GM19438 (cell line): Measurements from ENCODE around the gene YTHDF1.
A peak's percentile ranks its signal among the peaks of the same experiment; 100 is the strongest.
"Not testable (repeated sequence)": the region's sequence is repeated elsewhere in the genome, so short reads cannot be mapped to it uniquely, and the experiment has no call there.

Experiments
- ATAC-seq: cut with Tn5 transposase; IDR thresholded peaks from one replicate; pipeline ENCODE4 v1.9.1; 2021; ENCODE audit warnings: low read depth; ENCODE audit not compliant: unreplicated experiment

Gene YTHDF1

GRCh38 chr20:63230800-63231268 is 14.9 kb upstream of the YTHDF1 start:
- no peak for ATAC-seq

DNA sequence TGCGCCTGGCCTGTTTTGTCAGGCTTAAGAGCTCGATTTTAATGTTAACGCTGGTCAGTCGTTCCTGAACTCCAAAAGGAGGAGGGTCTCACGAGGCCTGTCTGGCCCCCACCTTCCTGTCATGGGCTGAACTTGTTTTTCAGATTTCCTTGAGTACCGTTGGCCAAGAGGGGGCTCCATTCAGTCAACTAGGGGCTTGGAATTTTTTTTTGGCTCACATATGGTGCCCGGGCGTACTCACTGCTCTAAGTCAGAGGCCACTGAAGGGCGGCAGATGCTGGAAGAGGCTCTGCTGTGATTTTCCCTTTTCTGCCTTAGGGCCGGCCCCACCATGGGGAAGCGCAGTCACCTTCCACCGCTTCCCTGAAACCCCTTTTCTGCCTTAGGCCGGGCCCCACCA is 12.9 kb upstream of the YTHDF1 start:
- no peak for ATAC-seq

DNA sequence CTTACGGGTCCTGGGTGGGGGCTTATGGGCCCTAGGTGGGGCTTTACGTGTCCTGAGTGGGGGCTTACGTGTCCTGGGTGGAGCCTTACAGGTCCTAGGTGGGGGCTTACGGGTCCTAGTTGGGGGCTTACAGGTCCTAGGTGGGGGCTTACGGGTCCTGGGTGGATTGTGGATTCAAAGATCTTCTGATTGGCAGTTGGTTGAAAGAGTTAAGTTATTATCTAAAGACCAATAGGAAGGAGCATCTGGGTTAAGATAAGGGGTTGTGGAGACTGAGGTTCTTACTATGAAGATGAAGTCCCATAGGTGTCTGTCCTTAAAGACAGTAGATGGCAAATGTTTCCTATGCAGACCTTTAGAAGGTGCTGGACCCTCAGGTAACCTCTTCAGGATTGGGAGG is 11.3 kb upstream of the YTHDF1 start:
- no peak for ATAC-seq

DNA sequence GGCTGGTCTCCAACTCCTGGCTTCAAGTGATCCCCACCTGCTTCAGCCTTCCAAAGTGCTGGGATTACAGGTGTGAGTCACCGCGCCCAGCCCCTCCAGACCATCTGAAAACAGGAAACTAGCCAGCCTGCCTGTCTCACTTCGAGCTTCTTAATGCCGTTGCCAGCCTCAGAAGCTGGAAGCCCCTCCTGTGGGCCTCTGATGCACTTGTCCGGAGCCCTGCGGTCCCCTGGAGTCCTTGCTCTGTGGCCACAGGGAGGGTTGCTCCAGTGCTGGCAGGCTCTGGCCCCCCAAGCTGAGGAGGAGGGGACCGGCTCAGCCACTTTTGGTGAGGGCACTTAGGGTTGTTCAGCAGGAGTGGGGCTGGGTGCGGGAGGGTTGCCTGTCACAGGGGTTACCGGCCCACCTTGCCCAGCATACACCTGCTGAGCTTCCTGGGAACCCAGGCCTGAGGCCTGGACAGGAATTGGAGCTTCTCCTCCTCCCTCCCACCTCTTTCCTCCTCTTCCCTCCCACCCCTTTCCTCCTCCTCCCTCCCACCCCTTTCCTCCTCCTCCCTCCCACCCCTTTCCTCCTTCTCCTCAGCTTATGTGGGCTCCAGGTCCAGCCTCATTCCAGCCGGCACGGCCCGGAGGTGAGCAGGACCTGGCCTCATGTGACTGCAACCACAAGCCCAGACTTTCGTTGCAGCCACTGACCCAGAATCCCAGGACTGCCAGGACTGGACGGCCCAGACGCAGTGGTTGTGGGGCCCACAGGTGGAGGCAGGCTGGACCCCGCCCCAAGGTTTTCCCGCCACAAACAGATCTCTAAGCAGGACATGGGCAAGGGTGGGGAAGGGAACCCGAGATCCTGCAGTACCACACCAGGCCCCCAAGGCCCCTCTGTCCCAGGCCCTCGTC is 10.4 kb upstream of the YTHDF1 start:
- ATAC-seq = no peak

- ATAC-seq = no peak
These were observed 9.1 kb upstream of the YTHDF1 start for GRCh38 chr20:63225082-63225454.

DNA sequence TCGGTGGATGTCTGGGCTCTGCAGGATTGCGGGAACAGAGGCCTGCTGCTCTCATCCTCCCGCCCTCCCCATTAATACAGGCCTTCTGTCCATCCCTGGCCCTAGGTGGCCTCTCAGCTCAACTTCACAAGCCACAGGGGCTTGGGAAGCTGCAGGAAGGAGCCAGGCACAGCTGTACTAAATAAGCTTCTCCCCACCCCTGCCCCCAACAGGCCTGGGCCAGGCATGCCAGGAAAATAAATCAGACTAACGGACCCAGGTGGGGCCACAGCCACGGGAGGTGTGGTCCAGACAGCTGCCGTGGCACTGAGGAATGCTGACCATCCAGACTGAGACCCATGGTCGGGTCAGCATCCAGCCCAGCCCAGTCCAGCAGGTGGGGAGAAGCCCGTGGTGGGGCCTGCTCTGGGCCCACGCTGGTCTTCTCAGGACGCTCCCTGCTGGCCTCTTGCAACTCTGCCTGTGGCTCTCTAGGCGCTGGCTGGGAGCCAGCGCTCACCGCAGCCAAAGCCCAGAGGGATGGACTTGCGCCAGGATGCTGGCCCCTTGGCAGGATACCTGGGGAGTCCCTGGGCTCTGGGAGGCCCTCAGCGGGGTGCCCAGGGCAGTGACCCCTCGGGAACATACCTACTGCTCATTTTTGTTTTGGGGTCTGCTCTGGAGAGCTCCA is 8.6 kb upstream of the YTHDF1 start:
- no peak for ATAC-seq

DNA sequence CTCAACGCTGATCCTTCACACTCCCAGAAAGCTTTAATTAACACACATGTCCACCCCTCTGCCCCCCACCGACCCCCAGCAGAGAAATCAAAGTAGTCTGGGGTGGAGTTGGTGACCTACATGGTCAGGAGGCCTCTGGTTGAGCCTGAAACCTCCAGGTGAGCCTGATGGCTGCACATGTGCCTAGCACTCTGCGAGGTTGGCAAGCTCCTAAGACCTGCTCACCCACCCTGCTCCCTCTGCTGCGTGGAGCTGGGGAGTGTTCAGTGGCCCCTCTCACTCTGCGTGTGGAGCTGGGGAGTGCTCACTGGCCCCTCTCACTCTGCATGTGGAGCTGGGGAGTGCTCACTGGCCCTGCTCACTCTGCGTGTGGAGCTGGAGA is 7.9 kb upstream of the YTHDF1 start:
- ATAC-seq = no peak

- no peak for ATAC-seq
These were observed 7.3 kb upstream of the YTHDF1 start for GRCh38 chr20:63223121-63223825.

DNA sequence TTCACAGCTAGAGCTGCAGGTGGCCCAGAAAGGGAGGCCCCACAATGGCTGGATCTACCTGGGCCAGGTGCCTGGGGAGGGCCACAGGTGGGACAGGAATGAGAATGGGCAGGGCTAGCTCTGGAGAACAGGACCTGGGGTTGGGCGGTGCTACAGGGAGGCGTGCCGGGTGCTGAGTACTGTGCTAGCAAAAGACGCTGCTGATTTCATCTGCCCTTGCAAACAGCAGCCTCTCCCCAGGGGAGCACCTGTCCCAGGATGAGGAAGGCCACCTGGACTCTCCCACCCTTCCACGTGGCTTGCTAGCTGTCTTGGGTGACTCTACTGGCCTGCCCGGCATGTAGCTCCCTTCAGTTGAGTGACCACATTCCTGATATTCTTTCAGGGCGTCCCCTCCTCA is 6.6 kb upstream of the YTHDF1 start:
- no peak for ATAC-seq

GRCh38 chr20:63221400-63222053 is 5.6 kb upstream of the YTHDF1 start:
- not testable (repeated sequence) for ATAC-seq

GRCh38 chr20:63220696-63221399 is 4.9 kb upstream of the YTHDF1 start:
- no peak for ATAC-seq

DNA sequence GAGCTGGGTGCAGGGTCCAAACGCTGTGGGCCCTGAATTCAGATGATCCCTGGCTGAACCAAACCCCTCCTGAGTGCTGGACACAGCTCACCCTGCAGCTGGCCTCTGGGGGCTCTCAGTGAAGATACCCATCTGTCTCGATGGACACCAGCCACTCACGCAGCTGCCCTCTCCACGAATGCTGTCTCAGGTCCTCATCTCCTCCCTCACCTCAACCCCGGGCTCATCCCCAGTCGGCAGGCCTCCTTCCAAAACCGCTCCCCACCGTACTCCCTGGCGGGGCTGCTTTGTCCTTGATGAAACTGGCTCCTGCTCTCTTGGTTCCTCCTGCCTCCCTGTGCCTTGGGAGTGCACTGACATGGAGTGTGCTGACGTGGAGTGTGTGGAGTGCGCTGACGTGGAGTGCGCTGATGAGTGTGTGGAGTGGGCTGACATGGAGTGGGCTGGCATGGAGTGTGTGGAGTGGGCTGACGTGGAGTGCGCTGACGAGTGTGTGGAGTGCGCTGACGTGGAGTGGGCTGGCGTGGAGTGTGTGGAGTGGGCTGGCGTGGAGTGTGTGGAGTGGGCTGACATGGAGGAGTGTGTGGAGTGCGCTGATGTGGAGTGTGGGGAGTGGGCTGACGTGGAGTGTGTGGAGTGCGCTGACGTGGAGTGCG is 4.1 kb upstream of the YTHDF1 start:
- no peak for ATAC-seq

DNA sequence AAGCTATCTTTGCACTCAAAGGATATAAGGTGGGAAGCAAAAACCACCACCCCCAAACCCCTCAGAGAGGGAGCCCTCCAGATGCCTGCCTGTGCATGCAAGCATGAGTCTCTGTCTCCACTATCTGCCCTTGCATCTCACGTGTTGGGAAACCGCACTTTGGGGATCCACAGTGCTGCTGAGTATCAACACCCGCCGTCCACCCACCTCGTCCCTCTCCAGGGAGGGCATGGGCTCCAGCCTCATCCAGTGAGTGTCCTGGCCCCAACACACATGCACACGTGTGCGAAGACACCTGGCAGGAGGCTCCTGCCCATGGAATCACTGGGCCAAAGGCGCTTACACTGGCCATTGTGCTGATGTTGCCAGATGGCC is 3.5 kb upstream of the YTHDF1 start:
- no peak for ATAC-seq

DNA sequence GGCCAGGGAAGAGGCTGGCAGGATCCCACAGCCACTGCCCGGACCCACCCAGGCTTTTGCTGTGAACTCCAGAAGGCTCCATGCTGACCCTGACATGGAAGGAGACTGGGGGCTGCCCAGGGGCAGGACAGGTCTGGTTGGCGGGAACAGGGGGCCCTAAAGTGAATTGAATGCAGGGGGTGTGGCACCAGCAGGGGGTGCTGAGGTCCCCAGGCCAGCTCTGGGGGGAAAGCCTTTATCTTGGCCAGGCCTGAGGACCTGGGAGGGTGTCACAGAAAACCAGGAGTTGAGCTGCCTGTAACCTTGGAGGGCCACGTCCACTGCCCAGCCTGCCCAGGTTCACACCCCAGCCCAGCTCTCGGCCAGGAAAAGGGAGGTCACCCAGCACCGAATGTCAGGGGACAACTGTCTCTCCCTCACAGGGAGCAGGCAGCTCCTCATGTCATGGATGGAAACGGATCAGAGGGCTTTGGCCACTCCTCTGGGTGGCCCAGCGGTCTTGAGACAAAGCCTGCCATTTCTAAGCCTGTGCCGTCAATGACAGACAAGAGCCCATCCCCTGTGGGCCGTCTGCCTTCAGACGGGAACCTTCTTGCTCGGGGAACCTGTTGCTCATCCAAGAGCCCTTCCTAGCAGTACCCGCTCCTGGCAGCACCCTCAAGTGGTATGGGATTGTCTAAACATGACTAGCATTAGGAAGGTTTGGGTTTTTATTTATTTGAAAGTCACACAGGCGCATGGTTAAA is 2.9 kb upstream of the YTHDF1 start:
- no peak for ATAC-seq

DNA sequence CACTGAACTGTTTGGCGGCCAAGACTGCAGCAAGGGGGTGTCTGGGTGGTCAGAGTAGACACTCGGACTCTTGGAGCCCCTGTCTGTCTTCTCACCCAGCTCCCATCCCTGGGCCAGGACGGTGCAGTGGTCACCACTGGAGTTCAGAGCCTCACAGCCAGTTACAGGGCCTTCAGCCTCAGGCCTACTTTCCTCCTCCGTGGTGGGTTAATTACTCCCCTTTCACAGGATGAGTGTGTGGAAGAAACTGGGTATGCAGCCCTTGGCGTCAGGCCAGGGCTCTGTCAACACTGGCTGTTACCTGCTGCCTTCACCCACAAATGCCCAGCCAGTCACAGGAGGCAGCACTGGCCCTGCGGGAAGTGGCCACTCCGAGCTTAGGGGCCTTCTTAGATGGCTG is 1.8 kb upstream of the YTHDF1 start:
- no peak for ATAC-seq

DNA sequence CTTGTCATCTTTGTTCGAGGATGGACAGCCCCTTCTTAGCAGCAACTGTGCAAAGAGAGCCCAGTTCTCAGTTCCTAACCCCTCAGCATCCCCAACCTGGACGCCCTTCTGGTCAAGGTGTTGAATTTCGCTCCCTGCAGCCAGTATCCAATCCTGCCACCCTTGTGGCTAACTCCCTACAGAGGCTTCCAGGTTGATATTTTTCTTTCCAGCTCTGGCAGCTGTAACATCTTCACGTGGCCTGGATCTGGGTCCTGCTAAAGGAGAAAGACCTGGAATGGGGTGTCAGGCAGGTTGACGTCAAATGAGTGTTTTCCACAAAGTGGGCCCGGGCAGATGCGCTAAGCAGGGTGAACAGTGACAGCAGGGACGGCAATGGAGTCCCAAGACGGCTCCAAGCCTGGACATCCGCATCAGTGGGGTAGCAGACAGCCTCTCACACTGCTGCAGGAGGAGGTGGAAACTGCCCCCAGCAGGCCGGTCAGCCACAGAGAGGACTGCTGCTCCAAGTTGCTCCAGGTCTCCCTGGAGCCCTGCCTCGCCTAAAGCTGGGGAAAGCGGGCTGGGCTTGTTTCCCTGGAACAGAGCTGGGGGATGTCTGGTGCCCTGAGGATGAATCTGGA is 1.0 kb upstream of the YTHDF1 start:
- no peak for ATAC-seq

DNA sequence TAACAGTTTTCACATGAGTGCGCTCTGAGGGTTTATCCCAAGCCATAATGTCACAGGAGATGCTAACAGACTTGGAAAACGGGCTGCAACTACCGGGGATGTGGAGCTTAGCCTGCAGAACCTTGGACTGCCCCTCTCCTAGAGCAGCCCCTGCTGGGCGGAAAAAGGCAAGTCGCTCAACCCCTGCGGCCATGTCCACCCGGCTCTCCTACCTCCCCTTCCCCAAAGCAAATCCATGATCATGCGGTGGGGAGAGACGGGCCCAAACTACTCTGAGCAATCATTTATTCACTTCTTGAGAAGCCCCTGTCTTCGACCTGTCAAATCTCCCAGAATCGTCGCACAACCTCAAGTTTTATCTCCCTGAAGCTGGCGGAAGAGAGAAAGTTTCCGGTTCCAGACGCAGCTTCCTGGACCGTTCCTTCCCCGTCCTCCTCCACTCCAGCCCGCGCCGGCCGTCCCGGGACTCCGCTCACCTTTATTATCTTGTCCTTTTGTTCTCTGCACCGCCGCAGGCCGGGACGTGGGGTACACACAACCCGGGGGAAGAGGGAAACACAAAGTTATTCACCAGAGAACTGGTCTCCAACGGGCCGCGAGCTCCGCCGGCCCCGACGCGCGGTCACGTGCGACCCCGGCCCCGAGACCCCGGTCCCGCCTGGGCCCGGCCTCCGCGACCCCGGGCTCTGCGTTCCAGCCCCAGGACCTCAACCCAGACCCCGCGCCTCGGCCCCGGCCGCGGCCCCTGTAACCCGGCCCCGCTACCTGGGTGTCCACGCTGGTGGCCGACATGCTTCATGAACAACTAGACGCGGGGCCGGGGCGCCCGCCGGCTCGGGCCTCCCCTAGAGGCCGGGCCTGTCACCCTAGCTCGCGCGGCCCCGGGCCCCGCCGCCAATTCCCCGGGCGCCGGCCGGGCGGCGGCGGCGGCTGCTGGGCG is 560 bp downstream of the YTHDF1 start:
- ATAC-seq = peak; percentile 11

- ATAC-seq = no peak
These were observed 1.4 kb downstream of the YTHDF1 start for GRCh38 chr20:63214514-63214913.
